ENCODE data around the gene WNT11.

DNA sequence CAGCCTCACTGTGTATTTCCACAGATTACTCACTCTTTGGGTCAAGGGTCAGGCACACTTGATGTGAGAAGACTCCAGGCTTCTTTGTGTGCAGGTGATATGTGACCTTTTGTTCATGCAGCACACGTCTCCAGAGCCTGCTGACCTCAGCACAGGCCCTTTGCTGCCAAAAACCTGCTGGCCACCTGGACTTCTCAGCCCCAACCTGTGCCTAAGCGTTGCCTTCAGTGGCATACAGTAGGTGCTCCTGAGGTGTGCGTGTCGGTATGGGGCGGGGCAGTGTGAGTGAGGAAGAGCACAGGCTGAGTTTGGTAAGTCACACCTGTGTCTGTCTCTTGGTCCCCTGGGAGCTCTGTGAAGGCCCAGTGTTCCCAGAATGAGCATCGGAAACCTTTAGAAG, 58.1 kb downstream of the WNT11 start:
- TF ChIP-seq EZH2 (IDR thresholded peaks at IDR 0.05; ENCODE audit: insufficient read depth, poor library complexity, severe bottlenecking) (no peak), EZH2phosphoT487 (IDR thresholded peaks at IDR 0.05; ENCODE audit: insufficient read depth, low read depth) (no peak)

Measured in GM23248 (cell line).